ENCODE results near the gene SLC4A5.

SLC4A5 gene

GRCh38 chr2:74381751-74382150 lies 38.5 kb upstream of the SLC4A5 start:
- TF ChIP-seq FOXP2 (optimal IDR thresholded peaks at IDR 0.05; ENCODE audit: borderline replicate concordance, extremely low read depth, extremely low read length, insufficient read depth) (no peak), REST (IDR thresholded peaks at IDR 0.05; ENCODE audit: insufficient read depth in 1 of 2, low read depth in 2 of 2, low read length in 2 of 2) (no peak), TAF1 (IDR thresholded peaks at IDR 0.05; ENCODE audit: borderline replicate concordance, insufficient read depth, low read length) (no peak), POLR2AphosphoS5 (IDR thresholded peaks at IDR 0.05; ENCODE audit: low read depth, low read length) (no peak)

GRCh38 chr2:74379851-74380789 lies 36.9 kb upstream of the SLC4A5 start, which contains the start of gene DCTN1:
Gene DCTN1, minus strand, starts transcription at chr2:74380311. Its CDS starts 274 bp downstream, at chr2:74380037.
- TF ChIP-seq FOXP2 (optimal IDR thresholded peaks at IDR 0.05; ENCODE audit: borderline replicate concordance, extremely low read depth, extremely low read length, insufficient read depth), result no peak
- no peak for TF ChIP-seq SIN3A (IDR thresholded peaks at IDR 0.05; ENCODE audit: borderline replicate concordance, insufficient read depth, low read length)
- TF ChIP-seq TAF1 (IDR thresholded peaks at IDR 0.05; ENCODE audit: borderline replicate concordance, insufficient read depth, low read length), result no peak
- TF ChIP-seq REST (IDR thresholded peaks at IDR 0.05; ENCODE audit: insufficient read depth in 1 of 2, low read depth in 2 of 2, low read length in 2 of 2), result no peak
- no peak for TF ChIP-seq POLR2AphosphoS5 (IDR thresholded peaks at IDR 0.05; ENCODE audit: low read depth, low read length)

- TF ChIP-seq REST (IDR thresholded peaks at IDR 0.05; ENCODE audit: insufficient read depth in 1 of 2, low read depth in 2 of 2, low read length in 2 of 2) (no peak), POLR2AphosphoS5 (IDR thresholded peaks at IDR 0.05; ENCODE audit: low read depth, low read length) (no peak), TAF1 (IDR thresholded peaks at IDR 0.05; ENCODE audit: borderline replicate concordance, insufficient read depth, low read length) (no peak), FOXP2 (optimal IDR thresholded peaks at IDR 0.05; ENCODE audit: borderline replicate concordance, extremely low read depth, extremely low read length, insufficient read depth) (no peak), SIN3A (IDR thresholded peaks at IDR 0.05; ENCODE audit: borderline replicate concordance, insufficient read depth, low read length) (no peak)
Observed at GRCh38 chr2:74378007-74378406, 34.8 kb upstream of the SLC4A5 start.

GRCh38 chr2:74375838-74376237 lies 32.6 kb upstream of the SLC4A5 start:
- no peak for TF ChIP-seq FOXP2 (optimal IDR thresholded peaks at IDR 0.05; ENCODE audit: borderline replicate concordance, extremely low read depth, extremely low read length, insufficient read depth)
- no peak for TF ChIP-seq POLR2AphosphoS5 (IDR thresholded peaks at IDR 0.05; ENCODE audit: low read depth, low read length)
- TF ChIP-seq REST (IDR thresholded peaks at IDR 0.05; ENCODE audit: insufficient read depth in 1 of 2, low read depth in 2 of 2, low read length in 2 of 2), result no peak
- no peak for TF ChIP-seq TAF1 (IDR thresholded peaks at IDR 0.05; ENCODE audit: borderline replicate concordance, insufficient read depth, low read length)
- TF ChIP-seq SIN3A (IDR thresholded peaks at IDR 0.05; ENCODE audit: borderline replicate concordance, insufficient read depth, low read length), result no peak
